Activated CD8-positive, alpha-beta memory T cell treated with anti-CD3 and anti-CD28 coated beads, Interleukin-2, amount 50 U/mL, for 1 hour (primary cell): Measurements from ENCODE around the gene CYSTM1.

Experiments
- DNase-seq: peaks from one replicate; pipeline ENCODE4 v3.0.0-alpha.2; 2020; ENCODE audit errors: extremely low read depth

The CYSTM1 gene

DNA sequence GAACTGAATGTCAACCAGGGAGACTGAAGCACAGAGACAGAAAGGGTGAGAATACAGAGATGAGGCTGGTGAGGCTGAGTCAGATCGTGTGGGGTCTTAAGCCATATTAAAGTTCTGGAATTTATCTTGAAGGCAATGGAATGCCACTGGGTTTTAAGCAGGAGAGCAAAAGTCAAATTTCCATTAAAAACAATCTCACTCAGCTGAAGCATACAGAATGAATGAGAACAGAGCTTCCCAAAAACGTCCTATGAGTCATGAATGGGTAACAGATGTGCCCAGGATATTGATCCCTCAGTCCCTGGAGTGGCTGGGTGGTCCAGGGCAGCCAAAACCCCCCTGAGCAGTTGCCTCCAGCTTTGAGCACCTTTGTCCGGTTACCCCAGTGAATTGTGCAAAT is 83.0 kb downstream of the CYSTM1 start:
- no peak for DNase-seq

DNA sequence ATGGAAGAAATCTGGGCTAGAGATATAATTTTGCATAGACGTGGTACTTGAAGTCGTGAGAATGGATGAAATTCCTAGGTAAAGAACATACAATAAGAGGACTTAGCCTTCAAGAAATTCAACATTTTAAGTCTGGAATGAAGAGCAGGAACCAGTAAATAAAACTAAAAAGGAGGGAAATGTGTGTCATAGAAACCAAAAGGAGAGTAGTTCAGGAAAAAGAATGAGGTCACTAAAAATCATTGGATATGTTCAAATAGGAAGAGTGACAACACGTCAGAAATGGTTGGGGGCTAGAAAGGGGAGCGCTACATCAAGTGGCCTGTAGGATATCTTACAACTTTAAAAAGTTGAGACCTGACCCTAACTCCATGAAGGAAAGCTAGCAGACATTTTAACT is 83.9 kb downstream of the CYSTM1 start:
- no peak for DNase-seq

DNA sequence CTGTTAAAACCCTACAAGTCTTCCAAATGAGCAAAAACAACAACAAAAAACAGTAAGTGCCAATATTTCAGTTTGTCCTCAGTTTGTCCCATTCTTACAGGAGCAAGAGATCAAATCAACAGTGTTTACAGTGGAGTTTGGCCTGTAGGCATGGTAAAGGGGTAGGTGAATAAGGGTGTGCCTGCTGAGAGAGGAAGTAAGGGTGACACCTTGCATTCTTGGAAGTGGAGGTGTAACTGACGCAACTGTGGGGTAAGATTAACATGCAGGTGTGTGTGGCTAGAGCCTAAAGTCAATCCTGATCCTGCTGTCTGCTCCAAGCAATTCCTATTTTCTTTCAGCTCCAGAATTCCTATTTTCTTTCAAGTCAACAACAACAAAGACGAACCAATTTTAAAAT is 84.5 kb downstream of the CYSTM1 start:
- no peak for DNase-seq

DNA sequence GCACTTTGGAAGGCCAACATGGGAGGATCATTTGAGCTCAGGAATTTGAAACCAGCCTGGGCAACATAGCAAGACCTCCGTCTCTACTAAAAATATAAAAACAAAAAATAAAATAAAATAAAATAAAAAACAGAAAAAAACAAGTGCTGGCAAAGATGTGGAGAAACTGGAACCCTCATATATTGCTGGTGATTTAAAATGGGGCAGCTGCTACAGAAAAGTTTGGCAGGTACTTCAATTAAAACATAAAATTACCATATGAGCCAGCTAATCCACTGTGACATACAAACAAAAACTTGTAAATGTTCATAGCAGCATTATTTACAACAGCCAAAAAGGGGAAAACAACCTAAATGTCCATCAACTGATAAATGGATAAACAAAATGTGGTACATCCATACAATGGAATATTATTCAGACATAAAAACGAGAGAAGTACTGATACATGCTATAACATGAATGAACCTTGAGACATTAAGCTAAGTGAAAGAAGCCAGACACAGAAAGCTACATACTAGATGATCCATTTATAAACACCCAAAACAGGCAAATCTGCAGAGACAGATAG is 85.2 kb downstream of the CYSTM1 start:
- DNase-seq, result no peak

DNA sequence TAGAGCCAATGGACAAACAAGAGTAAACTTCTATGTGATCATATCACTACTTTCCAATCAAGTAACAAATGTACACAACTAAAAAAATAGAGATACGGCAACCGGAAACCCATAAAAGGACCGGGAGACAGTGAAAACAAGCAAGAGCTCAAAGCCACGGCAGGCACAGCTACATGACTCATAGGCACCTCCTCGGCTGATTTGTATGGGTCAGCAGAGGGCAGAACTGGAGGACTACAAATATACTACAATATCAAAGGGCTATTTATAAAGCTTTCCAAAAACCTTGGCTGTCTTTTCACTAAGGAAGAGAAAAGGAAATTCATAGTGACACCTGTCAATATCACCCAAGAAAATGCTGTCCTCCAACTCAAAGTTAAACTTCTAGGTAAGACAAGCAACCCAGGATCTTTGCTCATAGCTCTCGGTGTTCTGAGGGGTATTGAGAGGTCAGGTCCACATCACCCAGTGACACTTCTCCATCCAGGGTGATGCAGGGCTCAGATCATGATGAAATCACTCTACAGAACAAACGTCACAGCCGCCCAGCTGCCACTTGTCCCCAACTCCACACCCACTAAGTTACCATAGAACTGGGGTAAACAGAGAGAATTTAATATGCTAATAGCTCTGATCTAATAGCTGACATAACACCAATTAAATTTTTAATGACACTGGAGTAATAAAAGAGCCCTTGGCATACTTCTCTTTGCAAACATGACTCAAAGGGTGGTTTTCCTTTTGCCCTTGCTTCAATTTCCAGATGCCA is 86.6 kb downstream of the CYSTM1 start:
- no peak for DNase-seq

DNA sequence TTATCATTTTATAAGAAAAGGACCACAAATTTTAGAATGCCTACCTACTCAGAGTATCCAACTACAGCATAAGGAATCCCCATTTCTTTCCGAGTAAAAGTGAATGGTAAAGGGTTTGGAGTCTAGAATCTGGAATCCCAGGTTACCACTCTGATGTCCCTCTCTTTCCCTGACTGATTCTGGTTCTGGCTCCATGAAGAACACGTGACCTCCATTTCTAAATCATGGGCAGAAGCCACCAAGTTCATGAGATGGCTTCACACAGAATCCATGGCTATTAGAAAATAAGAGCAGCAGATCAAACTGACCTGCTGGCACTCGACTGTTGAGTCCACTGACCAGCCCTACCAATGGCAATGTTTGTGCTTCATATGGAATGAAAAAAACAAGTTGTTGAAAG is 87.2 kb downstream of the CYSTM1 start:
- DNase-seq, result no peak

DNA sequence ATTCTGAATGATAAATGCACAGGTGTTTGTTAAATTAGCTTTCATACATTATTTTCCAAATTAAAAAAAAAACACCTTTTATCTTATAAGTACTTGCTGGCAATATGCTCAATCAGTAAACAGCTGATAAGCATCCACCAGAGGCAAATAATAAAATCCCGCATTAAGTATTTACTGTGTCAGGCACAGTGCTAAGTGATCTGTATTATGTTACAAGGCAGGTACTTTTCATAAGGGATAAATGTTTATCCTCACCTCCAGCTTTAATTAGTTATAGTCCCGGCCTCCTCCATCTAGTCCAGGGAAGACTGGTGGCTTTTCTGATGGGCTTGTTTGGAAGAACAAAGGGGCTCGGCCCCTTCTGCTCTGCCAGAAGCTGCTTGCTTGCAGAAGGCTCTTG is 87.9 kb downstream of the CYSTM1 start:
- DNase-seq, result no peak

DNA sequence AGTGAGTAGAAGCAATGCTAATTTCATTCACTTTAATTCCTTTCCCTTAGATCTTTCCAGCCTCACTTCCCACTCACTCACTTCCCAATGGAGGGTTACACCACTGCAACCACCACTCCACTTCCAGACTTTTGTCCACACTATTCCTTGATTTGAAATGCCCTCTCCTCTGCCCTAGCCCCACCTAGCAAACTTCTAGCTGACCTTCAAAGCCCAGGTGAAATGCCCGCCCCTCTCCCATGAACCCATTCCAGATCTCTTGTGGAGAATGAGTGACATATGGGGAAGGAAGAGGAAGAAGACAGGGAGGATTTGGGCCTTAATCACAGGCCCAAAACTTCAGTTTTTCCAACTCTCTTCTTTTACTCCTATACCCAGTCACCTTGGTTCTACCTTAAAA is 90.9 kb downstream of the CYSTM1 start:
- no peak for DNase-seq

DNA sequence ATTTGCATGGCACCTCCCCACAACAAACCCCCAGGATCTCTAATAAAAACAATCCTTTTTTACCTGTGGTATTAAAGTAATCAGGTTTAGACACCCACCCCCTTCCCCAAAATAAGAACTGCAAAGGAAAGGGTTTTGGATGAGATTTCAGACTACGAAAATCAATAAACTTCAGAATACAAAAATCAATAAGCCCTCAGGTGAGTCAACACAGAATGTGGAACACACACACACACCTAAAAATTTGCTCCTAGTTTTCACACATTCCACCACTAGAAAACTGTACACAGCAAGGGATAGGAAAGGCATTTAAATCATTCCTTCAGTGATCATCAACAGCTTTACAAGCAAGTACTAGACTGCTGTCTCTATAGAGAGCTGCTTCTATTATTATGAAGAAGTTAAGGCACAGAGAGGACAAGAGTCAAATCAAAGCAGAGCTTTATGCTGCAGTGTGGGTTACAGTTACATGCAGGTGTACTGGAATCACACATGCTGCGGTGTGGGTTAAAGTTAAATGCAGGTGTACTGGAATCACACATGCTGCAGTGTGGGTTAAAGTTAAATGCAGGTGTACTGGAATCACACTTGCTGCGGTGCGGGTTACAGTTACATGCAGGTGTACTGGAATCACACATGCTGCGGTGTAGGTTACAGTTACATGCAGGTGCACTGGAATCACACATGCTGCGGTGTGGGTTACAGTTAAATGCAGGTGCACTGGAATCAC is 91.6 kb downstream of the CYSTM1 start:
- no peak for DNase-seq

DNA sequence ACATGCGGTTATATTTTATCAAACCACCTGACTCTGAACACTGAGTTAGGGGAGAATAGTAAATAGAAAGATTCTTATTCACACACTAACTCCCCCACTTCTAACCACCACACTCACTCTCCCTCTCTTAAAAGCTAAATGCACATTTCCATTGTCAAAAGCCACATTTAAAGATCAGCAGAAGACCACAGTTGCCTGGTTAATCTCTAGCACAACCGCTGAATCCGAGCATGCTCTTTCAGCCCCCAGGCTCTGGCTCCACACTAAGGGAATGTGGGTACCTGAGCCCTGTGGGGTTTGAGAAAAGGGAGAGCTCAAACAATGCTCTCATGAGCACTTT is 92.2 kb downstream of the CYSTM1 start:
- DNase-seq, result no peak

DNA sequence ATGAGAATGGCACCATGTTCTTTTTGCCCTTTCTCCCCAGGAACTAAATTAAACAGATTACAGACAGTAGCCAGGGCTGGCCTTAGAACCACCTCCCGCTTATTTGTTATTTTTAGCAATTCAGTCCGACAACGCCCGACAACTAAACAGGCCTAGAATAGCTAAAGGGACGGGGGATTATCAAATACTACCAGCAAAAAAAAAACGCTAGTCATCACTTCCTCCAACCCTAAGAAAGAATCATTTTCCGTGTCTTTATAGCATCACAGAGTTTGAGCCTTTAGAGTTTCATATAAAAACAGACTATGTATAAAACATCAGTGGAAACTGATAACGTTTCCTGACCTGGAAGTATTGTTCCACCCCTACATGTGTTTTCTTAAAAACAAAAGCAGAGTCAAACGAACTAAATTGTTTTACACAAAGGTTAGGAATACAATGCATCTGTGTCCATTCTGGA is 92.6 kb downstream of the CYSTM1 start:
- DNase-seq, result no peak

DNA sequence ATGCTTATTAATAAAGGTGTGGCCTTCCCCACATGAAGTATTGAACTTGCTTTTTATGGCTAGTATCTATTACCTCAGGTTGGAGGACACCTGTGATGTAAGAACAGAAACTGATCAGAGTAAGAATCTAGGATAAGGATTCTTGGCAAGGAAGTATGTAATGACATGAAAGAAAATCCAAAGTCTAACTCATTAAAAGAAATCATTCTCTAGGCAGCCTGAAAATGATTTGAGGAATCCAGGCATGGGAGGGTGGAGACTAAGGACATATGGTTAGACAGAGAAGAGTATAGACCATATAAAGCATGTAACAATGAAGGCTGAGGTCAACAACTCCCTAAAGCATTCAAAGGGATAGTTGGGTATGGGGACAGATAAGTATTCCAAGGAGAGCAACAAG is 95.0 kb downstream of the CYSTM1 start:
- DNase-seq, result no peak

DNA sequence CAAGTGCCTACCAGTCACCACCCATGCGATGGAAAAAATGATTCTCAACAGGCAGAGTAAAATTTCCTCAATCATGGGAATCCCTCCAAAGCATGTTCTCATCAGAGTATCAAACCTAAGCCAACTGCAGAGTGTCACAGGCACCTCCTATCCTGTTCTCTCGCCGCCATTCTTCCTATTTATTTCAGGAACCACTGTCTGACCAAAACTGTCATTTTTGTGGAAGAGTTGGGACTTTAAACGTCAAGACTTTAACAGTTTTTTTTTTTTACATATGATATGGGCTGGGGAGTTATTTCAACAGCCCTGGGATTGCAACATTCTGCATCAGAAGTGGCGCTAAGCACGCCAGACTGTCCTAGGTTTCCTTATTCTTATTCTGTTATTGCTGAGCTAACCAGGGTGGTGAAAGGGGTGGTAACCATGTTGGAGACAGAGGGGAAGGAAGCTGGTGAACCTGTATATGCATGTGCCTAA is 98.5 kb downstream of the CYSTM1 start:
- DNase-seq, result no peak

DNA sequence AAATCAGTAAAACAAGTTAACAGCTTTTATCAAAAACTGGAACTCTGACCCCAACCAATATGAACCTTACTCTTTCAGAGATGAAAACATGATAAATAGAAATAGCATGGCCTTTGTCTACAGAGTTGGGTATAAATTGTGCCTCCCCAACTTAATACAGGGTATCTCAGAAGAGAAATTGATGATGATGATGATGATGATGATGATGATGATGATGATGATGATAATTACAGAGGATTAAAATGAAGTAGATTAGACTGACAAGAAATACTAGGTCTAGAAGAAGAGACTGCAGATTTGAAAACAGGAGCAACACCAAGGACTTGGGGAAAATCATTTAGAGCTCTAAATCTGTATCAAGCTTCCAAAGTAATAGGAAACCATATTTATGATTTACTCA is 100.8 kb downstream of the CYSTM1 start:
- no peak for DNase-seq

DNA sequence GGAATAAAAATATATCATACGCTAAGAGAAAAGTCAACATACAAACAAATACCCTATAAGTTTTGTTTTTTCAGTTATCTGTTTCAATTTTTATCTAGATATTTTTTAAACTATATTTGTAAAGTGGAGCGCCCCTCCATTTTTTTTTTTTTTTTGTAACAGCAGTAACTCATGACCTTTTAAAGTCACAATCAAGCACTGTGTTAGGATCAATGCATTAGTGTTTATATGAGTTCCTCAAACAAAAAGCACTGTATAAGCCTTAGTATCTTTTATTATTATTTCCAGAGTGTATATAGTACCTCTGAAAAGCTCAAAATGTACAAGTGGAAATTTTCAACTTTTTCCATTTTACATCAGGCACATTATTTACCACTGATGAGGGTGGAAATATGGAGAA is 107.3 kb downstream of the CYSTM1 start:
- no peak for DNase-seq

DNA sequence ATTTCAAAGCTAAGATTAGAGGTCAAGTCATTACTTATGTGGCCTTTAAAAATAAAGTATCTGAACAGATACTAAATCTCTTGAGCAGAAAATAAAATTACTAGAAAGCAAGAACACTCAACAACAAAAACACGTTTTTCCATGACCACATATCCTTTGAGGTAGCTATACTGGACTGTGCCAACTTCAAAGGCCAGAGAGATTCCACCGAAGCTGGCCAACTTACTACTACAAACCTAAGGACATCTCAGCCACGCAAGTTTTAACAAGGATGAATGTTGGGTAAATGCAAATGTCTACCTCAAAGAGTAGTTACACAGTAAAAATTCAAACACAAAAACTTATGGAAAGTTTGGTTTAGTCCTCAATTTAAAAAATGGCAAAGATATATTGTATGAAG is 109.0 kb downstream of the CYSTM1 start:
- no peak for DNase-seq

DNA sequence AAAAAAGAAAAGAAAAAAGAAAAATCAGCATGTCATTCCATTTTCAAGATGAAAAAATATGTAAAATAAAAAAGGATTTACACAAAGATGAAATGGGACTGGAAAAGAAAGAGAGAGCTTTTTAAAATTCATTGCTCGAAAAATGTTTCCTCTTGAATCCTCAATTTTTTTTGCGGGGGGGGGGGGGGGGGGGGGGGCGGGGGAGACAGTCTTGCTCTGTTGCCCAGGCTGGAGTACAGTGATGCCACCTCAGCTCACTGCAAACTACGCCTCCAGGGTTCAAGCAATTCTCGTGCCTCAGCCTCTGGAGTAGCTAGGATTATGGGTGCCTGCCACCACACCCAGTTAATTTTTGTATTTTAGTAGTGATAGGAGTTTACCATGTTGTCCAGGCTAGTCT is 111.4 kb downstream of the CYSTM1 start:
- no peak for DNase-seq

DNA sequence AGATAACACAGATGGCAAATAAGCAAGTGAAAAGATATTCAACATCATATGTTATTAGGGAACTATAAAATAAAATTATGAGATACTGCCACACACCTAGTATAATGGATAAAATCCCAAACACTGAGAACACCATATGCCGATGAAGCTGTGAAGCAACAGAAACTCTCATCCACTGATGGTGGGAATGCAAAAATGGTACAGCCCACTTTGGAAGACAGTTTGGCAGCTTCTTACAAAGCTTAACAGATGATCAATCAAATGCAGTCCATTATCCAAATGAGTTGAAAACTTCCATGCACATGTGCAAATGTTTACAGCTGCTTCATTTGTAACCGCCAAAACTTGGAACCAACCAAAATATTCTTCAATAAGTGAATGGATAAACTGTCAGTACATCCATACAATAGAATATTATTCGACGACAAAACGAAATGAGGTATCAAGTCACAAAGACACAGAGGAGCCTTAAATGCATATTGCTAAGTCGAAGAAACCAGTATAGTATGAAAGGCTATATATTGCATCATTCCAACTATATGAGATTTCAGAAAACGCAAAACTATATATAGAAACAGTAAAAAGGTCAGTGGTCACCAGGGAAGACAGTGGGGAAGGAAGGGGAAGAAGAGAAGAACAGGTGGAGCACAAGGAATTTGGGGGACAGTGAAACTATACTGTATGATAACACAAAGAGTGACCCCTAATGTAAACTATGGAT is 113.0 kb downstream of the CYSTM1 start:
- no peak for DNase-seq

DNA sequence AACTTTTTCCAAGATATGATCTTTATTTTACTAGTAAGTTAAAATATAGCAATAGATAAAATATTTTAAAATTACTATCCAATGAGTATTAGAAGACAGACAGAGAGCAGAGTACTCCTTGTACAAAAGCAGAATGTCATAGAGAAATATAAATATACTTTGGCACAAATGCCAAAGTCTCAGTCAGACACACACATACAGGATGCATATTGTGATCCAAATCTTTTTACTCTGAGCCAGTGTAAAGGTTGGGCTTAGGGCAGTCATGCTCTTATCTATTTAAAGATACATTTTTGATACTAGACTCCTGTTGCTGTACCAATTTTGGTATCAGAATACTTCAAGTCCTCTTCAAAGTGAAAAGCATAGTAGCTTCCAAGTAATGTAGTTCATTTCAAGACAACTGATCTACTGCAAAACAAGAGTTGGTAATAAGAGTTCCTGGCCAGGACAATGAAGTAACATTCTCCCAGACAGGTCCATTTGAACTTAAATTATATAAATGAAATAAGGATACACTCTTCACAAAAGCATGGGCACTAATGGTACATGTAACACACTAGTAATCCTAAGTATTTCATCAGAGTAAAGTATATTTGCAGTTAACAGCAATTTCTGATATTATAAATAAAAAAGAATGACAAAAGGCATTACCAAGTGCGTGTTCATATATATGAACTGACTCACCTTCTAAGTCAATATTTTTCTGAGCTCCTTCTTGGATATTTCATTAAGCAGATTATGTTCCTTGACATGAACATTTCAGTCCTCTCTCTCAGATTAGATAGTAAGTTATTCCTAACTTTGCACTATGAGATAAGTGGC is 117.4 kb downstream of the CYSTM1 start:
- no peak for DNase-seq
